Suppressor macrophage treated with lipopolysaccharide for 4 hours (primary cell): ENCODE data around the gene EML1.

ENCODE experiments used
- DNase-seq: peaks from one replicate; pipeline ENCODE4 v3.0.0-alpha.2; 2020

EML1 gene

GRCh38 chr14:99807413-99808153 lies 14.4 kb downstream of the EML1 start:
- no peak for DNase-seq

- no peak for DNase-seq
Measured at GRCh38 chr14:99808154-99808505, 14.9 kb downstream of the EML1 start.

GRCh38 chr14:99808515-99808914 lies 15.3 kb downstream of the EML1 start:
- no peak for DNase-seq

GRCh38 chr14:99809360-99809759 lies 16.1 kb downstream of the EML1 start:
- no peak for DNase-seq

GRCh38 chr14:99809859-99810558 lies 16.8 kb downstream of the EML1 start:
- DNase-seq, result no peak

GRCh38 chr14:99810559-99810874 lies 17.3 kb downstream of the EML1 start:
- no peak for DNase-seq

- no peak for DNase-seq
Measured at GRCh38 chr14:99812096-99812750, 19.0 kb downstream of the EML1 start.

- DNase-seq, result no peak
Measured at GRCh38 chr14:99812892-99813291, 19.7 kb downstream of the EML1 start.

GRCh38 chr14:99815696-99816095 lies 22.5 kb downstream of the EML1 start:
- DNase-seq, result no peak

- DNase-seq, result no peak
Measured at GRCh38 chr14:99816217-99816616, 23.0 kb downstream of the EML1 start.

GRCh38 chr14:99816642-99817041 lies 23.4 kb downstream of the EML1 start:
- DNase-seq, result no peak

GRCh38 chr14:99817331-99817730 lies 24.1 kb downstream of the EML1 start:
- DNase-seq, result no peak

- DNase-seq, result no peak
Measured at GRCh38 chr14:99818503-99819036, 25.4 kb downstream of the EML1 start.

- no peak for DNase-seq
Measured at GRCh38 chr14:99819514-99819913, 26.3 kb downstream of the EML1 start.

- DNase-seq, result no peak
Measured at GRCh38 chr14:99820702-99821331, 27.6 kb downstream of the EML1 start.

- no peak for DNase-seq
Measured at GRCh38 chr14:99821519-99822508, 28.6 kb downstream of the EML1 start.

GRCh38 chr14:99822800-99823455 lies 29.7 kb downstream of the EML1 start:
- no peak for DNase-seq

- no peak for DNase-seq
Measured at GRCh38 chr14:99824776-99825175, 31.6 kb downstream of the EML1 start.

GRCh38 chr14:99829450-99829849 lies 36.2 kb downstream of the EML1 start:
- no peak for DNase-seq

GRCh38 chr14:99831303-99831702 lies 38.1 kb downstream of the EML1 start:
- DNase-seq, result no peak

- DNase-seq, result no peak
Measured at GRCh38 chr14:99831903-99832685, 38.9 kb downstream of the EML1 start.
